HUES6 (cell line): ENCODE results near the gene PLD1.
A peak's percentile ranks its signal among the peaks of the same experiment; 100 is the strongest.

Experiments
- H3K27ac ChIP-seq: 2 replicates; pipeline ENCODE4 v1.7.0; 2013; ENCODE audit warnings: low read depth, mild to moderate bottlenecking, low read length, inconsistent platforms
- H3K27me3 ChIP-seq: 2 replicates; pipeline ENCODE4 v1.6.1; 2013; ENCODE audit warnings: low read length; ENCODE audit not compliant: control insufficient read depth, insufficient read depth
- H3K36me3 ChIP-seq: 2 replicates; pipeline ENCODE4 v1.6.1; 2013; ENCODE audit warnings: low read length; ENCODE audit not compliant: control insufficient read depth, insufficient read depth
- H3K4me1 ChIP-seq: 2 replicates; pipeline ENCODE4 v1.6.1; 2013; ENCODE audit warnings: low read length; ENCODE audit not compliant: control insufficient read depth, insufficient read depth
- H3K4me3 ChIP-seq: 2 replicates; pipeline ENCODE4 v1.5.1; 2013; ENCODE audit warnings: low read depth, low read length
- H3K9ac ChIP-seq: one replicate; pipeline ENCODE4 v1.6.1; 2013; ENCODE audit warnings: mild to moderate bottlenecking, low read length
- H3K9me3 ChIP-seq: 2 replicates; pipeline ENCODE4 v1.6.1; 2013; ENCODE audit warnings: low read depth, low read length; ENCODE audit not compliant: control insufficient read depth, insufficient read depth

PLD1 gene

GRCh38 chr3:171813897-171814460 lies 3.7 kb upstream of the PLD1 start:
- H3K9ac ChIP-seq, result no peak overlapping the region
- H3K4me1 ChIP-seq, result peaks cover 9% of the 10 kb centered on the region; the same call in 1 of the 2 replicates
- no peaks in the 10 kb centered on the region for H3K9me3 ChIP-seq
- no peak overlapping the region for H3K27ac ChIP-seq
- no peak overlapping the region for H3K4me3 ChIP-seq
- no peaks in the 10 kb centered on the region for H3K36me3 ChIP-seq
- H3K27me3 ChIP-seq, result peaks cover 33% of the 10 kb centered on the region

GRCh38 chr3:171813278-171813896 lies 3.1 kb upstream of the PLD1 start:
- Histone ChIP-seq H3K9ac (no peak overlapping the region), H3K4me3 (no peak overlapping the region), H3K27ac (no peak overlapping the region), H3K27me3 (peaks cover 33% of the 10 kb centered on the region), H3K4me1 (peaks cover 9% of the 10 kb centered on the region; the same call in 1 of the 2 replicates), H3K9me3 (no peaks in the 10 kb centered on the region), H3K36me3 (no peaks in the 10 kb centered on the region)

DNA sequence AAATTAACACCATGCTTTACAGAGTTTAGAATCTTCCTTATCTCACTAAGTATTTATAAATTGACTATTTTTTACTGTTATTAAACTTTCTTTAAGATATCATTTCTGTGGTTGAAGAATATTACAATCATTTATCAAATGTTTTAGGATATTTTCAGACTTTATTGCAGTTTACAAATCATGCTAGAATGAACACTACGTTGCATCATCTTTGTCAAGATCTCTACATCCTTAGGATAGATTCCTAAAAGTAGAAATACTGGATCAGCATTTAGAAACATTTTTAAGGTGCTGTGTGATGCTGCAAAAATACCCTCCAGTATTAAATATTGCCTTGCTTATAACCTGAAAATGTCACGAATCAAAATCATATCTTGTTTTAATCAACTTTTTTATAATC lies 2.5 kb upstream of the PLD1 start:
- no peaks in the 10 kb centered on the region for H3K9me3 ChIP-seq
- H3K4me1 ChIP-seq, result peaks cover 9% of the 10 kb centered on the region; the same call in 1 of the 2 replicates
- H3K4me3 ChIP-seq, result no peak overlapping the region
- H3K9ac ChIP-seq, result no peak overlapping the region
- no peak overlapping the region for H3K27ac ChIP-seq
- H3K36me3 ChIP-seq, result no peaks in the 10 kb centered on the region
- H3K27me3 ChIP-seq, result peaks cover 33% of the 10 kb centered on the region

- Histone ChIP-seq H3K27ac (no peak overlapping the region), H3K4me3 (no peak overlapping the region)
These were observed 1.6 kb upstream of the PLD1 start for GRCh38 chr3:171811913-171812335.

DNA sequence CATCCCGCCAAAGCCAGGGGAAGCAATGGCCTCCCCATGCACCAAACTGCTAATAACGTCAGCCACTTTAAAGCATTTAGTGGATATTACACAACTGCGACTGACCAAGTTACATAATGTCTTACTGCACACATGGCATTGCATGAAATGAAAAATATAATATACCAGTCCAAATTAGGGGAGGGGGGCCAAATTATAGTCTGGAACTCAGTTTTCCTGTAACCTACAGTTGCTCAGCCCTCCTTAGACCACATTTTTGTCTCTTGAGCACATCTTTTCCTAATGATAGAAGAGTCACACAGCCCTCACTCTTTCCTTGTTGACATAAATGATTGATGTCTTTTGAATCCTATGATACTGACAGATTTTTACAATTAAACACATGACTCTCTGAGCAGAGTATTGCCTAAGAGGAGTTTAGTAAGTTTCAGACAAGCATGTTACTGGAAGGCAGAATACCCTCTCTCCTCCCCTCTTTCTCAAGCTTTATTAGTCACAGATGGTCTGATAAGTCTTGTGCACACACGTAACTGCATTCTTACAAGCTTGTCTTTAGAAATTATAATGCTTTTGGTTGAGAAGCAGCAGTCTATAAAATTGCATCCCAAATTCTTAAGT lies 1.1 kb upstream of the PLD1 start:
- Histone ChIP-seq H3K4me1 (peaks cover 9% of the 10 kb centered on the region; the same call in 1 of the 2 replicates), H3K27ac (no peak overlapping the region), H3K4me3 (no peak overlapping the region), H3K36me3 (no peaks in the 10 kb centered on the region), H3K9me3 (no peaks in the 10 kb centered on the region), H3K9ac (no peak overlapping the region), H3K27me3 (peaks cover 33% of the 10 kb centered on the region)

More at GRCh38 chr3:171811913-171812335, 1.6 kb upstream of the PLD1 start:
- Histone ChIP-seq H3K4me1 (peaks cover 9% of the 10 kb centered on the region; the same call in 1 of the 2 replicates), H3K9ac (no peak overlapping the region), H3K27me3 (peaks cover 33% of the 10 kb centered on the region), H3K9me3 (no peaks in the 10 kb centered on the region), H3K36me3 (no peaks in the 10 kb centered on the region)

- no peak overlapping the region for H3K9ac ChIP-seq
- H3K4me3 ChIP-seq, result peak overlapping the region; percentile 86
These were observed 479 bp upstream of the PLD1 start for GRCh38 chr3:171810629-171811294.

GRCh38 chr3:171809611-171809860 lies 747 bp downstream of the PLD1 start:
- peaks cover 33% of the 10 kb centered on the region for H3K27me3 ChIP-seq
- no peaks in the 10 kb centered on the region for H3K36me3 ChIP-seq
- H3K9ac ChIP-seq, result peak overlapping the region; percentile 52
- no peaks in the 10 kb centered on the region for H3K9me3 ChIP-seq
- no peak overlapping the region for H3K27ac ChIP-seq
- H3K4me1 ChIP-seq, result peaks cover 9% of the 10 kb centered on the region; the same call in 1 of the 2 replicates
- H3K4me3 ChIP-seq, result peak overlapping the region; percentile 86

More at GRCh38 chr3:171810629-171811294, 479 bp upstream of the PLD1 start:
- peaks cover 9% of the 10 kb centered on the region; the same call in 1 of the 2 replicates for H3K4me1 ChIP-seq
- H3K9me3 ChIP-seq, result no peaks in the 10 kb centered on the region
- H3K27ac ChIP-seq, result no peak overlapping the region
- peaks cover 33% of the 10 kb centered on the region for H3K27me3 ChIP-seq
- no peaks in the 10 kb centered on the region for H3K36me3 ChIP-seq

DNA sequence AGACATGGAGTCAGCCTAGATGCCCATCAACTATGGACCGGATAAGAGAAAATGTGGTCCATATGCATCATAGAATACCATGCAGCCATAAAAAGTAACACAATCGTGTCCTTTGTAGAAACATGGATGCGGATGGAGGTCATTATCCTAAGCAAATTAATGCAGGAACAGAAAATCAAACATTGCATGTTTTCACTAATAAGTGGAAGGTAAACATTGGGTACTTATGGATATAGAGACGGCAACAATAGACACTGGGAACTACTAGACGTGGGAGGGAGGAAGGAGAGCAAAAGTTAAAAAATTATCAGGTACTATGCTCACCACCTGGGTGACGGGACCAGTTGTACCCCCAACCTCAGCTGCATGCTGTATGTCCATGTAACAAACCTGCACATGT lies 2.5 kb downstream of the PLD1 start:
- no peaks in the 10 kb centered on the region for H3K9me3 ChIP-seq
- H3K27ac ChIP-seq, result no peak overlapping the region
- peaks cover 33% of the 10 kb centered on the region for H3K27me3 ChIP-seq
- no peak overlapping the region for H3K4me3 ChIP-seq
- no peaks in the 10 kb centered on the region for H3K36me3 ChIP-seq
- H3K4me1 ChIP-seq, result peaks cover 9% of the 10 kb centered on the region; the same call in 1 of the 2 replicates
- H3K9ac ChIP-seq, result no peak overlapping the region

DNA sequence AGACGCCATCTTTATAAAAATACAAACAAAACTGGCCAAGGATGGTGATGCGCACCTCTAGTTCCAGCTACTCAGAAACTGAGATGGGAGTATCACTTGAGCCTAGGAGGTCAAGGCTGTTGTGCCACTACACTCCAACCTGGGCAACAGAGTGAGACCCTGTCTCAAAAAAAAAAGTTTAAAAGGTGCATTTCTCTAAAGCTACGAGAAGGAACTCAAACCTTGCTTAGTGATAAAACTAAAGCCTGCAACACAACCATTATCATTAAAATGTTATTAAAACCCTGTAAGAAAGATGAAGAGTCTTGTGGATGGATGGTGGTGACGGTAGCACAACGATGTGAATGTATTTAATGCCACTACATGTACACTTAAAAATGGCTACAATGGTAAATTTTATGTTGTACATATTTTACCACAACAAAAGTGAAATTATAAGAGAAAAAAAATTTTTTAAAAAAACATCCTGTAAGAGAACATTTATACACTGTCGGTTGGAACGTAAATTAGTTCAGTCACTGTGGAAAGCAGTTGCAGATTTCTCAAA lies 3.1 kb downstream of the PLD1 start:
- Histone ChIP-seq H3K9ac (no peak overlapping the region), H3K27ac (no peak overlapping the region), H3K27me3 (peaks cover 32% of the 10 kb centered on the region), H3K36me3 (no peaks in the 10 kb centered on the region), H3K4me1 (peaks cover 9% of the 10 kb centered on the region; the same call in 1 of the 2 replicates), H3K9me3 (no peaks in the 10 kb centered on the region), H3K4me3 (no peak overlapping the region)

DNA sequence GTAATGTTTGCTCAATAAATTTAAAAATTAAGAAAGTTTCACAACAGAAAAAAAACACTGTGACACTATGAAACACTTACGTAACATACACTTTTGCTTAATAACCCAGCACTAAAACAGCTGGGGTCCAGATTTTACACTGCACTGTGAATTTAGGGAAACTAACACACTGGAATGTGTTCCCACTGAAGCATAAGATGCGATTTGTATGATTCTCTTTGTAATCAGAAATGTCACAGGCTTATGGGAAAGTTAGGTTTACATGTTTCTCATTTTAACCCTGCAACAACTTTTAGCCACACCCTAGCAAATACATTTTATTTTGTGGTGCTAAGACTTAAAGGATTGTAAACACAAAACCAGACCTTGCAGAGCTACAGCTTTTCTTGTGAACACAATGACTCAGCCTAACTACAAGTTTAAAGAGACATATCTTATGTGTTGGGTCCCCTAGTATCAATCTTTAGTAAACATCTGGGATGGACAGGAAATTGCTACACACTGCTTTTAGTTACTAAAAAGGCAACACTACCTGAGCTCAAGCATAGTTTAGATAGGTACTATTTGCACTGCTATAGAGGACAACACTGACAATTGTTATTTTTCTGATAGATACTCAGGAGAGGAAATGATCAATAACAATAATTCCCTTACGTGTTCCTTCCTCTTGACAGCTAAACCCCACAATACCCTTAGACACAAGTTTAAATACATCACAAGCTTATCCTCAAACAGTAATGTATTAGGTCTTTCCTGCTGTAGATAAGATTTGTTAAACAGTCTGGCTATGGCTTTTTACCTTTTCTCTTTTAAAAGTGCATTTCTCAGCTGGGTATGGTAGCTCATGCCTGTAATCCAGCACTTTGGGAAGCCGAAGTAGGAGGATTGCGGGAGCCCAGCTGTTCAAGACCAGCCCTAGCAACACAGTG lies 3.8 kb downstream of the PLD1 start:
- Histone ChIP-seq H3K36me3 (no peaks in the 10 kb centered on the region), H3K27ac (no peak overlapping the region), H3K4me3 (no peak overlapping the region), H3K9me3 (no peaks in the 10 kb centered on the region), H3K27me3 (peaks cover 25% of the 10 kb centered on the region), H3K4me1 (peaks cover 9% of the 10 kb centered on the region; the same call in 1 of the 2 replicates), H3K9ac (no peak overlapping the region)
